Bronchial epithelial cell (primary cell): ENCODE measurements around the gene KIAA1671. TPM values are rescaled to one million over a fixed set of nuclear protein-coding genes. Genes with fewer than 3 reads are reported as not detected.

ENCODE experiments used
- DNase-seq: peaks from one replicate; pipeline ENCODE4 v3.0.0-alpha.2; 2010; ENCODE audit warnings: low read depth
- FAIRE-seq: peaks from 2 replicates; lab custom pipeline; 2011; peaks lifted over from hg19 to GRCh38; lab: Jason Lieb, UNC
- H3K27me3 ChIP-seq: 2 replicates; pipeline ENCODE4 v1.5.1; 2011; ENCODE audit warnings: low read length; ENCODE audit not compliant: control insufficient read depth, insufficient read depth
- H3K36me3 ChIP-seq: 2 replicates; pipeline ENCODE4 v1.5.1; 2011; ENCODE audit warnings: low read length; ENCODE audit not compliant: control insufficient read depth, insufficient read depth
- H3K4me3 ChIP-seq: 2 replicates; pipeline ENCODE4 v1.5.1; 2011; ENCODE audit warnings: mild to moderate bottlenecking, low read depth, low read length, control low read depth
- total RNA-seq: library from RNA; depleted of rRNA; stranded (reverse); fragments of >200 nt; gene quantifications from 2 replicates; pipeline ENCODE4 v1.2.1, GENCODE V29; 2014
- TF ChIP-seq, protein P1 (sequence below): IDR thresholded peaks from 2 replicates; pipeline ENCODE4 v1.5.1; 2011; ENCODE audit warnings: mild to moderate bottlenecking, moderate library complexity, low read length, control low read depth, inconsistent platforms; ENCODE audit not compliant: insufficient read depth, severe bottlenecking

Gene KIAA1671
- total RNA-seq, 1 donor from 2014 or later: 14.7 TPM

GRCh38 chr22:25212337-25212736 lies 259.8 kb downstream of the KIAA1671 start:
- no peak overlapping the region for H3K4me3 ChIP-seq
- DNase-seq (no peak), FAIRE-seq (no peak)
- H3K36me3 ChIP-seq: no peaks in the 10 kb centered on the region
- TF ChIP-seq, protein P1, sequence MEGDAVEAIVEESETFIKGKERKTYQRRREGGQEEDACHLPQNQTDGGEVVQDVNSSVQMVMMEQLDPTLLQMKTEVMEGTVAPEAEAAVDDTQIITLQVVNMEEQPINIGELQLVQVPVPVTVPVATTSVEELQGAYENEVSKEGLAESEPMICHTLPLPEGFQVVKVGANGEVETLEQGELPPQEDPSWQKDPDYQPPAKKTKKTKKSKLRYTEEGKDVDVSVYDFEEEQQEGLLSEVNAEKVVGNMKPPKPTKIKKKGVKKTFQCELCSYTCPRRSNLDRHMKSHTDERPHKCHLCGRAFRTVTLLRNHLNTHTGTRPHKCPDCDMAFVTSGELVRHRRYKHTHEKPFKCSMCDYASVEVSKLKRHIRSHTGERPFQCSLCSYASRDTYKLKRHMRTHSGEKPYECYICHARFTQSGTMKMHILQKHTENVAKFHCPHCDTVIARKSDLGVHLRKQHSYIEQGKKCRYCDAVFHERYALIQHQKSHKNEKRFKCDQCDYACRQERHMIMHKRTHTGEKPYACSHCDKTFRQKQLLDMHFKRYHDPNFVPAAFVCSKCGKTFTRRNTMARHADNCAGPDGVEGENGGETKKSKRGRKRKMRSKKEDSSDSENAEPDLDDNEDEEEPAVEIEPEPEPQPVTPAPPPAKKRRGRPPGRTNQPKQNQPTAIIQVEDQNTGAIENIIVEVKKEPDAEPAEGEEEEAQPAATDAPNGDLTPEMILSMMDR: no peak
- H3K27me3 ChIP-seq: no peaks in the 10 kb centered on the region

DNA sequence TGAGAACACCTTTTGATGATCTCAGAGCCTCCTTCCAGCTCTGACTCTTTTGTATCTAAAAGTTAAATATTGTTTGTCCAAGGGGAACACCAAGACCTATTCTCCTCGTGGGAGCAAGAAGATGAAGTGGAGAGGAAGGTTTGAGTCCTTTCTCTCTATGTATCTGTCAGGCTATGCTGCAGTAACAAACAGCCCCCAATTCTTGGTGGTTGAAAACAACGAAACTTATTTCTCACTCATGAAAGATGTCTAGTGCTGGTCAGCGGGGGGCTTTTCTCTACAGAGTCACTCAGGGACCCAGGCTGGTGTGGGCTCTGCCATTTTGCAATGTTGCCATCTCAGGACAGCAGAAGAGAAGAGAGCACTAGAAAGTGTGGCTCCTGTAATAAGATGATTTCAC lies 260.7 kb downstream of the KIAA1671 start:
- Histone ChIP-seq H3K36me3 (no peaks in the 10 kb centered on the region), H3K4me3 (no peak overlapping the region), H3K27me3 (no peaks in the 10 kb centered on the region)
- DNase-seq (no peak), FAIRE-seq (no peak)
- TF ChIP-seq, protein P1: no peak

DNA sequence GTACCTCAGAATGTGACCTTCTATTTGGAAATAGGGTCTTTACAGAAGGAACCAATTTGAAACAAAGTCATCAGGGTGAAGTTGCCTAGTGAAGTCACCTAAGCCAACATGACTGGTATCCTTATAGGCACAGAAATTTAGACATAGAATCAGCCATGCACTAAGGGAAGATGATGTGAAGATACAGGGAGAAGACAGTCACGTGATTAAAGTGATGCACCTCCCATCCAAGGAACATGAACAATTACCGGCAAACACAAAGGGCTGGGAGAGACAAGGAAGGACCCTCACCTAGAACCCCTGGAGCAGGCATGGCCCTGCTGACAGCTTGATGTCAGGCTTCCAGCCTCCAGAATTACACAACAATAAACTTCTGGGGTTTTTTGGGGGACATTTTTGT lies 263.7 kb downstream of the KIAA1671 start:
- H3K4me3 ChIP-seq: no peak overlapping the region
- FAIRE-seq: peak; percentile 73
- TF ChIP-seq, protein P1: no peak

DNA sequence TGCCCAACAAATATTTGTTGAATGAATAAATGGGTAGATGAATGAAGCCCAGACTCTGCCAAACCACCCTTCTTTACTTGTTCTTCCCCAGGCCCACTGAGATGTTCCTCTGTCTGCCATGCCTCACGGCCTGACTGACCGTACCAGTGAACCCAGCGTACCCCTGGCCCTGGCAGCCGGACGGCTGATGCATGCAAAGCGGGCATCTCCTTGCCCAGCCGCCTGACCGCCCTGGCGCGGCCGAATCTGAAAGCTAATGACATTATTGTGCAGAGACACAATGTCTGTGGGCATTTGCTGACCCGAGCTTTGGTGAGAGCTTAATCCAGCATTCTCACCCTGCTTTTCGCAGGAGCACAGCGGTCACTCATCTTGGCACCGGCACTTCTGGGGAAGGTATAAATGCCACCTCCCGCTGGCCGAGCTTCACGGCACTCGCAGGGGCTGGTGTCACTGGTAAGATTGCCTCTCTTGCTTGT lies 266.7 kb downstream of the KIAA1671 start, which contains the start of gene CRYBB2:
CRYBB2 (plus strand) TSS at position 429 of the 479 bp plus-strand sequence. CDS start 1,791 bp downstream, outside the sequence.
- no peaks in the 10 kb centered on the region for H3K27me3 ChIP-seq
- TF ChIP-seq, protein P1: no peak
- no peak for FAIRE-seq
- no peaks in the 10 kb centered on the region for H3K36me3 ChIP-seq
- DNase-seq: no peak
- no peak within 1 kb of the TSS for H3K4me3 ChIP-seq

More for the DNA sequence above, 263.7 kb downstream of the KIAA1671 start:
- DNase-seq: no peak
- Histone ChIP-seq H3K27me3 (no peaks in the 10 kb centered on the region), H3K36me3 (no peaks in the 10 kb centered on the region)

- H3K27me3 ChIP-seq: peaks cover 3% of the 10 kb centered on the region
- no peaks in the 10 kb centered on the region for H3K36me3 ChIP-seq
- DNase-seq (peak; percentile 50), FAIRE-seq (no peak)
- no peak overlapping the region for H3K4me3 ChIP-seq
- TF ChIP-seq, protein P1: no peak
Observed at GRCh38 chr22:25219948-25220442, 267.5 kb downstream of the KIAA1671 start.

GRCh38 chr22:25221790-25222189 lies 269.3 kb downstream of the KIAA1671 start:
- Histone ChIP-seq H3K4me3 (no peak overlapping the region), H3K36me3 (no peaks in the 10 kb centered on the region), H3K27me3 (peaks cover 4% of the 10 kb centered on the region)
- DNase-seq (no peak), FAIRE-seq (no peak)
- TF ChIP-seq, protein P1: no peak
